Activated naive CD4-positive, alpha-beta T cell treated with Interleukin-2 at 50 U/mL for 16 hours (primary cell): Measurements from ENCODE around the gene TMEM217.
A peak's percentile ranks its signal among the peaks of the same experiment; 100 is the strongest.

ENCODE experiments used
- DNase-seq: peaks from one replicate; pipeline ENCODE4 v3.0.0-alpha.2; 2020

The TMEM217 gene

GRCh38 chr6:37177935-37178517, 79.9 kb downstream of the TMEM217 start:
- no peak for DNase-seq

DNA sequence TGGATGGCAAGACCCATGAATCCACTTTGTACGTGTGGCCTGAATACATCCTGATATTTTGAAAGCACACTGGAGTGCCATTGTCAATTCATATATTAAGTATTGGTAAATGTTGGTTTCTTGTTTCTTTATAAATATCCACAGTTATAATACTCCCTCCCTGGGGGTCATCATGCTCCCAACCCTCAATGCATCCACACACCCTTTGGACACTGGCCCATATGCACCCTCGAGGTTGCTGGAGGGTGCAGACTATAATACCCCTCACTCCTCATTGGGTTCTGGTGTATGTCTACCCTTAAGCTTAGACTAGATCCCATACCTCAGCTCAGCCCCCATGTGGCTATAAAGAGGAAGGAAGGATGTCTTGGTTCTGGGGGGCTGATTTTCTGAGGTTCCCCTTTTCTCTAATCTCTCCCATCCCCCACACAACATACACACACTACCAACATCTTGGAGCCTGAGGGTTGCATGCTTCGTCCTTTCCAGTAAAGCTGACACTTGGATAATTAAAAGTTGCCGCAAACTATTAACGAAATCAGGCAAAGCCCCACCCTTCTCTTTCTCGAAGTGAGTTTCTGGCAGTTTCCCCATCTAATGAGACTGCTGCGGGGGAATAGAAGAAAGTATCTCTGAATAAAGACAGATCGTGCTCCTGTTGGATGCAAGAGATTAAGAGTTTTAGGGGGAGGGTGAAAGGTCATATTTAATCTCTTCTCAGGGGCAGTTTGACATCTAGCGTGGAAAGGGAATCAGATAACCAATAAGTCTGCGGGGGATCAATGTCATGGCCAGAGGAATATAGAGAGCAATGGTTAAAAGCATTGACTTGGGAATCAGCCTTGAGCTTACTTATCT, 80.6 kb downstream of the TMEM217 start:
- DNase-seq, result no peak

GRCh38 chr6:37176268-37177076, 81.5 kb downstream of the TMEM217 start:
- no peak for DNase-seq

DNA sequence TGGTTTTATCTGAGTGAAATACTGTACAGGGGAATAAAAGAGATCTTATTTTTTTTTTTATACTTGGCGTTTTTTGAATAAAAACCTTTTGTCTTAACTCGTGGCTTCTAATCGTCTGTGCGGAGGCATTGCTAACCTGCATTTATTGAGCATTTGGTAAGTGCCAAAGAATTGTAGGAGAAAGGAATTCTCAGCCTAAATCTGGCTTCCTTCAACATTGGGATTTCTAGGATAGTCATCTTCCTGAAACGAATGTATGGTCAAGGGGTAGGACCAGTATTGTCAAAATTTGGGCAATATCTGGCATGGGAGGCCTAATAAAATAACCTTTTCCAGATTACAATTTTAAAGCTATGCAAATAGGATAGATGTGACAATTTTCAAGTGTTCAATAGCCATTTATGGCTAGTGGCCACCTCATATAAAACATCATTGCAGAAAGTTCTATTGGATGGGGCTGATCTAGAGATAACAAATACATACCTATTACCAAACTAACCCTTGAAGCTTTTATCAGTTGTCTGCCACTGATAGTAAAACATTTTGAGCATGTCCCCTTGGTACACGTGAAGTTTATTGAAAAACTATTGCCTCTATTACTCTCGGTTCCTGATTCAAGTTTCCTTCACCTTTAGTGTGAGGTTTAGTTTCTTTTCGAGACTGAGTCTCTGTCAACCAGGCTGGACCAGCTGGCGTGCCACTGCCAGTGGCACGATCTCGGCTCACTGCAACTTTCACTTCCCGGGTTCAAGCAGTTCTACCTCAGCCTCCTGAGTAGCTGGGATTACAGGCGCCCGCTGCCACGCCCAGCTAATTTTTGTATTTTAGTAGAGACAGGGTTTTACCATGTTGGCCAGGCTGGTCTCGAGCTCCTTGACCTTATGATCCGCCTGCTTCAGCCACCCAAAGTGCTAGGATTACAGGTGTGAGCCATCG, 82.3 kb downstream of the TMEM217 start:
- DNase-seq, result no peak

GRCh38 chr6:37174515-37175331, 83.2 kb downstream of the TMEM217 start:
- no peak for DNase-seq

DNA sequence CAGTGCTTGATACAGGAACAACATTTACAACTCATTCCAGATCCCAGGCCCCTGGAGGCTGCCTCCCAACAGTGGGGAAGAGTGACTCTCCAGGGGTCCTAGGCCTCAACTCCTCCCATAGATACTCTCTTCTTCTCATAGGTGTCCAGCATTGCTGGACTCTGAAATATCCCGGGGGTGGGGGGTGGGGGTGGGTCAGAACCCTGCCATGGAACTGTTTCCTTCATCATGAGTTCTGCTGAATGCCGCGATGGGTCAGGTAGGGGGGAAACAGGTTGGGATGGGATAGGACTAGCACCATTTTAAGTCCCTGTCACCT, 83.8 kb downstream of the TMEM217 start:
- no peak for DNase-seq

- peak; percentile 67 for DNase-seq
These were observed 84.3 kb downstream of the TMEM217 start for GRCh38 chr6:37173493-37174195.

GRCh38 chr6:37172912-37173492, 84.9 kb downstream of the TMEM217 start:
- no peak for DNase-seq

DNA sequence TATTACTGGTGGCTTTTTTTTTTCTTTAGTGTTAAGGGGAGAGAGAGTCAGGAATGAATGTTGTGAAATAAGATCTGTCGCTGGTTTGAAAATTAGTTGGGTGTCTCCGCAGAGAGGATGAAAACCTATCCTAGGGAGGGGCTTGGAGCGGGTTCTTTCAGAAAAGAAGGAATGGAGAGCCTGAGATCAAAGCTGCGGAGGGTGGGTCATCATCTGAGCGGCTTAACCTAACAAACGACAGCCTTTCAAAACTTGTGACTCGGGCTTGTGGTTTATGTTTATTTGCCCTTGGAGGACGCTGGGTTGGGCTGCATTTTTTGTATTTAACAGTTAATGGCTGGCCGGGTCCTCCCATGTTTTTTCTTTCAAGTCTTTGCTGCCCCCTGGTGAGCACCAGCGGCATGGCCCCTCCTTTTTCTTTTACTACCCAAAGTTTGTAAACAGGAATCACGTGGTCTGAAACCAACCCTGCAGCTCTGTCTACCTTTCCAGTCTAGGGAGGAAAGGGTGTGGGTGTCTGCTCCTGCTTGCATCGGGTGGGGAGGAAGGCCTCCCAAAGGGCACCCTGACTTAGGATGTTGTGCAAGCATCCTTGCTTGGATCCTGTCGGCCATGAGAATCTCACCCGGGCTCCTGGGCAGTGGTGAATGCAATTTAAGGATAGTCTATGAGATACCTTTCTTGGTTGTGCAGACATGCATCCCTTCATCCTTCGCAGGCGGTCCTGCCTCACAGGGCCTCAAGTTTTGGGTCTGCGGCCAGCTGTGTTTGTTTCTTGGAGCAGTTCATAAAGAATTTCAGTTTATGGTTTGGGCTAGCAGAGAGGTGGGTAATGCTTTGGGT, 85.8 kb downstream of the TMEM217 start:
- DNase-seq, result peak; percentile 91

DNA sequence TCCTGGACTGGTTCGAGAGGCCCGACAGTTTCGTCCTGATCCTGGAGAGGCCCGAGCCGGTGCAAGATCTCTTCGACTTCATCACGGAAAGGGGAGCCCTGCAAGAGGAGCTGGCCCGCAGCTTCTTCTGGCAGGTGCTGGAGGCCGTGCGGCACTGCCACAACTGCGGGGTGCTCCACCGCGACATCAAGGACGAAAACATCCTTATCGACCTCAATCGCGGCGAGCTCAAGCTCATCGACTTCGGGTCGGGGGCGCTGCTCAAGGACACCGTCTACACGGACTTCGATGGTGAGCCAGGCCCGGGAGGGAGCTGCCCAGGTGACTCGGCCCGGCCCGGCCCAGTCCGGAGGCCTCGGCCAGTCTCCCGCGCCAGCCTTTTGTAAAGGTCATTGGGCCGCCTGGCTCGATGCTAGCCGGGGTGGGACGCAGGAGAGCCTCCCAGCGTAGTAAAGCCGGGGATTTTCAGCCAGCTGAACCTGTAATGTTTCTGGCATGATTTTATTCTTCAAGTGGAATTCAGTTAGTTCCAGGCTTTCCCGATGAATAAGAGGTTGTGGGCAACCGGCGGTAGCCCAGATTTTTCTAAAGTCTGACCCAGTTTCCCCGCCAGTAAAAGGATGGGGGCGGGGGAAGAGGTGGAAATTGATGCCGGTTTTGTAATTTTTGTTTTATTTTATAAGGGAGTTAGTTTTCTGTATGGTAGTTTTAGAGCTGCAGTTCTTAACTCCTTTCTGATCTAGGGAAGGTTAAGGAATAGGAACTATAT, 86.6 kb downstream of the TMEM217 start:
- DNase-seq, result peak; percentile 42

GRCh38 chr6:37170273-37171200, 87.4 kb downstream of the TMEM217 start:
- DNase-seq, result peak; percentile 58

DNA sequence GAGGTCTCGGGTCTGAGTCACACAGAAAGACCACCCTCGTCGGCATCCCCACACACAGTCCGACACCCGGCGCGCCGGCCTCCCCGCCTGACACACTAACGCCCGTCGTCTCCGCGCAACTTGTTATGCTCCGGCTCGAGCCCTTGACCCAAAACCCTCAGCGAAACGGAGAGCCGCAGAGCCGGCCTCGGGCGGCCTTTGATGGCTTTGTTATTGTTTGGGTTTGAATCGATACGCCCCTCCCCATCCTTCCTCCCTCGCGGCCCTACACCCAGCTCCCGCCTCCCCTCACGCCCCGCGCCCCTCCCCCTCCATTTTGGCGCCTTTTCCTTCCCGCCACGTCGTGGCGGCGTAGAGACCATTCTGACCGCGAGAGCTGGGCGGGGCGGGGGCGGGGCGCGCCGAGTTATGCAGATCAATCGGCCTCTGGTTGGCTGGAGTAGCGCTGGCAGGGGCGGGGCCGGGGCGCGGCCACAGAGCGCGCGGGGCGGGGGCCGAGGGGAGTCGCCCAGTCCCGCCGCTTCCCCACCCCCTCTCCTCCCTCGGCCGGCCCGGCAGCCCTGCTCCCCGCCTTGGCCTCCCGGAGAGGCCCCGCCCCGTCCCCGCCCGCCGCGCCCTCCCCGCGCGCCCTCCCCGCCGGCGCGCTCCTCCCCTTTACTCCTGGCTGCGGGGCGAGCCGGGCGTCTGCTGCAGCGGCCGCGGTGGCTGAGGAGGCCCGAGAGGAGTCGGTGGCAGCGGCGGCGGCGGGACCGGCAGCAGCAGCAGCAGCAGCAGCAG, 88.3 kb downstream of the TMEM217 start, which contains the start of gene PIM1:
TSS of gene PIM1 (plus strand) at position 657 of the 777 bp plus-strand sequence. CDS start 424 bp downstream, outside the sequence.
- peak; percentile 99 for DNase-seq

- DNase-seq, result peak; percentile 48
These were observed 89.0 kb downstream of the TMEM217 start for GRCh38 chr6:37168811-37169495.

DNA sequence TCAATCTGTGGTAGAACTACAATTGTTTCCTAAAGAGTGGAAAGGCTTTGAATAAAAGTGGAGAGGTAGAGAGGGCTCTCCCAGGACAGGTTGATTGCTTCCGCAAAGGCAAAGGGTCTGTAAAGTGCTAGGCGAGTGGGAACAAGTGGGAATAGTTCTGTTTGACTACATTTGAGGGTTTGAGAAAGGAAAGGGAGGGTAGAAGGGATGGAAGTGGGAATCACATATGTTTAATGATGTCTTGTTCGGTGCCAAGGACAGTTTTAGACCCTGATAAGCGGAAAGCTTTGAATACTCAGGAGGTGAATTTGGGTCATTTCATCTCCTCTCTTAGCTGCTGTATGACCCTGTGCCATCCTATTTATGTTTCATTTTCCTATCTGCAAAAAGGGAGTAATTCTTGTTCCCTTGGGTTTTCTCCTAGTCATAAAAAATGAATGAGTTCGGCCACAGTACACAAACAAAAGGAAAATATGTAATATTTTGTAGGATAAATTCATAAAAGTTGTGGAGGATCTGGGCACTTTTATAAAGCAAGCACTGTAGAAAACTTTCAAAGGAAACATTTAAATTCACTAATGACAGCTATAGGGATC, 89.7 kb downstream of the TMEM217 start:
- no peak for DNase-seq

GRCh38 chr6:37162740-37163139, 95.2 kb downstream of the TMEM217 start:
- DNase-seq, result no peak
